Left lung (tissue), 10 donors: ENCODE data around the gene CFAP299. TPM values are rescaled to one million over a fixed set of nuclear protein-coding genes. Genes with fewer than 3 reads are reported as not detected.

ENCODE experiments used
- ATAC-seq: fragments of 200-7000 bp; cut with Tn5 transposase; one replicate; pipeline ENCODE4 v1.9.1; 2020; ENCODE audit warnings: moderate library complexity
- DNase-seq, 4 donors: peaks; one replicate each; pipeline ENCODE4 v3.0.0-alpha.2; 2013 to 2020
- H3K27ac ChIP-seq, 2 donors: fragments of 200-600 bp; sonication (generic) in 1 of 2; one replicate each; pipeline versions ENCODE4 v1.5.0 to v1.8.0; 2020 to 2021
- H3K27me3 ChIP-seq, 2 donors: fragments of 200-600 bp; sonication (generic) in 1 of 2; one replicate each; pipeline versions ENCODE4 v1.5.0 to v1.8.0; 2020 to 2021
- H3K36me3 ChIP-seq, 2 donors: fragments of 200-600 bp; sonication (generic) in 1 of 2; one replicate each; pipeline versions ENCODE4 v1.5.0 to v1.8.0; 2020 to 2021
- H3K4me1 ChIP-seq, 2 donors: fragments of 200-600 bp; one replicate each; pipeline ENCODE4 v1.8.0; 2021
- H3K4me3 ChIP-seq, 2 donors: fragments of 200-600 bp; sonication (generic) in 1 of 2; one replicate each; pipeline versions ENCODE4 v1.5.0 to v1.8.0; 2020 to 2021; ENCODE audit warnings: mild to moderate bottlenecking in 1 of 2
- H3K9me3 ChIP-seq, 2 donors: fragments of 200-600 bp; sonication (generic) in 1 of 2; one replicate each; pipeline versions ENCODE4 v1.5.0 to v1.8.0; 2020 to 2021
- intact Hi-C, 2 donors: fragments of 100-400 bp; cut with DNase I; formaldehyde crosslinking; loops; one replicate each; pipeline versions ENCODE4 v1.11.2 to v1.14.2; 2022
- polyA plus RNA-seq, 6 donors: library from polyadenylated mRNA; unstranded; fragments of 120-200 nt; gene quantifications; one replicate each; pipeline ENCODE4 v1.2.1, GENCODE V29; 2013; ENCODE audit not compliant: insufficient read length in 6 of 6
- total RNA-seq, 2 donors: library from RNA; stranded (reverse); fragmentation: NEBNext Ultra II Directional; extraction: Animal tissue kit (Norgen Biotek cat#: 25700); gene quantifications; one replicate each; pipeline ENCODE4 v1.2.1, GENCODE V29; 2021
- TF ChIP-seq, protein P1 (sequence below), 2 donors: fragments of 200-600 bp; sonication (generic) in 1 of 2; IDR thresholded peaks; one replicate each; pipeline versions ENCODE4 v1.5.0 to v1.8.0; 2021; ENCODE audit warnings: antibody characterized with exemption in 2 of 2
- donor health status: DM: no; HTN: yes; CAD: no.
- donor health status: DM: no; HTN: no; CAD: no.

Gene CFAP299
- total and polyA plus RNA-seq, 8 donors, result 1.2 to 2.3 (median 1.6) TPM; not detected in 1

DNA sequence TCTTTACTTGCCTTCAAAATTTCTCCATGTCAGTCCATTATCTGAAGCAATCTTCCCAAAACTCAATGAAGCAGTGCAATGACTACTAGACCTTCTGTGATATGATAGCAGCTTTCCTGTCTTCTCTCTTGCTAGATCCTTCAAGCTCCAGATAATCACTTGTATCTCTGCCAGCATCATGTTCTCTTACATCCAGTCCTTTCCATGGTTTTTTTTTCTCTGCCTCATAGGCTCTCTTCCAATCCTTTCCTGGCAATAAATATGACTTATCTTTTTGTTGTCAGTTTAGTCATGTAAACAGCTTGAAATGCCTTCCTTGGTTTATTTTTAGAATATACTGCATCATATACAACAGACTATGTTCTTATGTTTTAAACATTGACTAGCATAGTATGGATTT, 193.5 kb downstream of the CFAP299 start:
- Histone ChIP-seq H3K36me3 (no peaks in the 10 kb centered on the region), H3K27ac (no peak overlapping the region), H3K9me3 (no peaks in the 10 kb centered on the region), H3K4me1 (no peaks in the 10 kb centered on the region), H3K27me3 (no peaks in the 10 kb centered on the region), H3K4me3 (no peak overlapping the region)
- intact Hi-C loops, result no loop called here
- ATAC-seq (no peak), DNase-seq (peak in 1 of 4 donors; percentile 31)
- TF ChIP-seq, protein P1, sequence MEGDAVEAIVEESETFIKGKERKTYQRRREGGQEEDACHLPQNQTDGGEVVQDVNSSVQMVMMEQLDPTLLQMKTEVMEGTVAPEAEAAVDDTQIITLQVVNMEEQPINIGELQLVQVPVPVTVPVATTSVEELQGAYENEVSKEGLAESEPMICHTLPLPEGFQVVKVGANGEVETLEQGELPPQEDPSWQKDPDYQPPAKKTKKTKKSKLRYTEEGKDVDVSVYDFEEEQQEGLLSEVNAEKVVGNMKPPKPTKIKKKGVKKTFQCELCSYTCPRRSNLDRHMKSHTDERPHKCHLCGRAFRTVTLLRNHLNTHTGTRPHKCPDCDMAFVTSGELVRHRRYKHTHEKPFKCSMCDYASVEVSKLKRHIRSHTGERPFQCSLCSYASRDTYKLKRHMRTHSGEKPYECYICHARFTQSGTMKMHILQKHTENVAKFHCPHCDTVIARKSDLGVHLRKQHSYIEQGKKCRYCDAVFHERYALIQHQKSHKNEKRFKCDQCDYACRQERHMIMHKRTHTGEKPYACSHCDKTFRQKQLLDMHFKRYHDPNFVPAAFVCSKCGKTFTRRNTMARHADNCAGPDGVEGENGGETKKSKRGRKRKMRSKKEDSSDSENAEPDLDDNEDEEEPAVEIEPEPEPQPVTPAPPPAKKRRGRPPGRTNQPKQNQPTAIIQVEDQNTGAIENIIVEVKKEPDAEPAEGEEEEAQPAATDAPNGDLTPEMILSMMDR (IDR thresholded peaks at IDR 0.05), result no peak

DNA sequence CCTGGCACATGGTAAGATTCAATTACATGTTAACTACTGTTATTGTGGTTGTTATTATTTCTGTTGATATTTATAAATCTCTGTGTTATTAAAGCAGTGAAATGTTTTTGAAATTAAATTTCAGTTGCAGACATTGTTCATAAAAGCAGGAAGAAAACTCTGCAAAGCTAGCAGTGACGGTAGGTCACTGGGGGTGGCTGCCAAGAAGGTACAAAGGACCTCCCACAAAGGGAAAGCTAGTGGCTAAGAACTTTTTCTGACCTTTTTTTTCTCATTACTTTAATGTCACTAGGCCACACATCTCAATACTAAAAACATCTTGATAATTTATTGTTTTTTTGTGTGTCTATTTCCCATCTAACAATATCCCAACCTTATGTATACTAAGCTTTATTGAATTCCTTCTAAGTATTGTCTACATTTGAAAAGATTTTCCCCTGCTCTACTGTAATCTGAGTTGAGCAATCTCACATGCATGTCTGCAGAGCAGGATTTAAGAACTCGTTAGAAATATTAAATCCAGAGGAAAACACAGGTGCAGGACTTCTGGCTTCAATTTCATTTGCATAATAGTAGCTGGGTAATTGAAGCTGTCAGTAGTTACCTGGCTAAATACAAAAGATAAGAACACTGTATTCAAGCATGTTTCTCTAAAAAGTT, 197.3 kb downstream of the CFAP299 start:
- H3K4me3 ChIP-seq, result no peak overlapping the region
- H3K9me3 ChIP-seq, result no peaks in the 10 kb centered on the region
- TF ChIP-seq, protein P1 (IDR thresholded peaks at IDR 0.05), result no peak
- H3K27ac ChIP-seq, result no peak overlapping the region
- H3K27me3 ChIP-seq, result no peaks in the 10 kb centered on the region
- ATAC-seq, result no peak
- intact Hi-C loops, result no loop called here
- no peaks in the 10 kb centered on the region for H3K4me1 ChIP-seq
- DNase-seq, result no peak
- no peaks in the 10 kb centered on the region for H3K36me3 ChIP-seq

DNA sequence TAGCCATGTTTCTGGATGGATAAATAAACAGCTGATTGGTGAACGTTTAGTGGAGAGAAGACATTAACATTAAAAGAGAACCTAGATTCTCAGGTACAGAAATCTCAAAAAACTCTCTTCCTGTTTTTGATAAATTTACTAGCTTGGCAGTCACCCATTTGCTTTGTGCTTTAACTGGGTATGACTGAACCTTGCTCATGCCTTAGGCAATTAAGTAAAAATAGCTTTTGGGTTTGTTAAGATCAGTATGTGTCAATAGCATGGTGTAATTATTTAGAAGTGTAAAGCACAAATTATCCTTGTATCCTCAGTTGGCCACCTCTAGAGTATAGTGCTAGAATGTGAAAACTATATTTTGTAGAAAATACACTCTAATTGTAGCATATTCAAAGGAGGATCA, 200.0 kb downstream of the CFAP299 start:
- DNase-seq (no peak), ATAC-seq (no peak)
- intact Hi-C loops, result no loop called here
- H3K4me1 ChIP-seq, result no peaks in the 10 kb centered on the region
- H3K9me3 ChIP-seq, result no peaks in the 10 kb centered on the region
- no peak overlapping the region for H3K4me3 ChIP-seq
- TF ChIP-seq, protein P1 (IDR thresholded peaks at IDR 0.05), result no peak
- no peaks in the 10 kb centered on the region for H3K27me3 ChIP-seq
- H3K36me3 ChIP-seq, result no peaks in the 10 kb centered on the region
- no peak overlapping the region for H3K27ac ChIP-seq

DNA sequence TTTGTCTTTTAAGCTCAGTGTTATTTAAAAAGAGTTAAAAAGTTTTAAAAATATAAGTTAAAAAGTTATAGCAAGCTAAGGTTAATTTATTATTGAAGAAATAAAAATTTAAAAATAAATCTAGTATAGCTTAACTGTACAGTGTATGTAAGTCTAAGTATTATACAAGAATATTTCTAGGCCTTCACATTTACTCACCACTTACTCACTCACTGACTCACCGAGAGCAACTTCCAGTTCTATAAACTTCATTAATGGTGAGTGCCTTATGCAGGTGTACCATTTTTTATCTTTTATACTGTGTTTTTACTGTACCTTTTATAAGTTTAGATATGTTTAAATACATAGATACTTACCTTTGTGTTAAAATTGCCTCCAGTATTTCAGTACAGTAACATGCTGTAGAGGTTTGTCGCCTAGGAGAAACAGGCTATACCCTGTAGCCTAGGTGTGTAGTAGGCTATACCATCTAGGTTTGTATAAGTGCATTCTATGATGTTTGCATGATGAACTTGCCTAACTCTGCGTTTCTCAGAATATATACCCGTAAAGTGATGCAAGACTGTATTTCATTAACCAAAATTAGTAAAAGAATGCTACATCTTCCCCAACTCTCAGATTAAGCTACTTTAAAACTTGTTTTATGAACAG, 202.9 kb downstream of the CFAP299 start:
- no peak overlapping the region for H3K27ac ChIP-seq
- no peaks in the 10 kb centered on the region for H3K36me3 ChIP-seq

DNA sequence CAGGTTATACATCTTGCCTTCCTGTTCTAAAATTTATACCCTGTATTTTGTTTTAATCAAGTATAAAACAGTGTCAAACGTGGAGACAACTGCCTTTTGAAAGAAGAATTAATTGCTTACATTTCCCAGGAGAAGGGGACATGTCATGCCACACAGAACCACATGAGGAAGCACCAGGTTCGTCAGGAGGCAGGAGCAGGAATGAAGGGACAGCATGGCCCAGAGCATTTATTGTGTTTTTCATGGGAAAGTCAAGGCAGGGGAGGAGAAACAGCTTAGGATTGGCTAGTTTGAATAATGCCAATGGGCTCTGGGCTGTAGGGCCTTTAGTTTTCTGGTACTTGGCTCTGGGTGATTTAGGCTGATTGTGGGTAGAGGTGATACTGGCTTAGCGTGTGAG, 203.7 kb downstream of the CFAP299 start:
- intact Hi-C loops, result no loop called here

More for the DNA sequence above, 202.9 kb downstream of the CFAP299 start:
- DNase-seq (no peak), ATAC-seq (no peak)
- Histone ChIP-seq H3K4me3 (no peak overlapping the region), H3K9me3 (no peaks in the 10 kb centered on the region), H3K27me3 (no peaks in the 10 kb centered on the region), H3K4me1 (no peaks in the 10 kb centered on the region)
- TF ChIP-seq, protein P1 (IDR thresholded peaks at IDR 0.05), result no peak
- intact Hi-C loops, result no loop called here

More for the DNA sequence above, 203.7 kb downstream of the CFAP299 start:
- DNase-seq, result no peak
- TF ChIP-seq, protein P1 (IDR thresholded peaks at IDR 0.05), result no peak
- Histone ChIP-seq H3K36me3 (no peaks in the 10 kb centered on the region), H3K27me3 (no peaks in the 10 kb centered on the region), H3K9me3 (no peaks in the 10 kb centered on the region), H3K27ac (no peak overlapping the region), H3K4me1 (no peaks in the 10 kb centered on the region), H3K4me3 (no peak overlapping the region)
- ATAC-seq, result no peak
